ENCODE data around the gene DNAH12.
"Not testable (repeated sequence)": the region's sequence is repeated elsewhere in the genome, so short reads cannot be mapped to it uniquely, and the experiment has no call there.

The DNAH12 gene

DNA sequence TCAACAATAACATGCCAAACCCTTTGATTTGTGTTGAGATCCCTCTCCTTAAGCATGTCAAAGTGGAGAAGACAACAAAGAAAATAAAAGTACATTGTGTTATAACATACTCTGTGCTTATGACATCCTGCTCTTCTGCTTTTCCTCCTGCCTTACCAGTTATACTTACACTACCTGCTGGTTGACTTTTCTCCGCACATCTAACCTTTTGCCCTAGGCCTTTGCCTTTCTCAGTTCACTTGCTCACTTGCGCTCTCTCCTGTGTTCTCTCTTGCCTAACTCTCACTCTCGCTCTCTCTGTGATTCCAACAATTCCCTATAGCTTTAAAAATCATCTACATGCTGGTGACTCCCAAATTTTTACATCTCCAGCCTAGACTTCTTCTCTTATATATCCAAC lies 5.7 kb downstream of the DNAH12 start:
- no peak for DNase-seq

- DNase-seq = no peak
These were observed 14.0 kb downstream of the DNAH12 start for GRCh38 chr3:57530071-57530608.

DNA sequence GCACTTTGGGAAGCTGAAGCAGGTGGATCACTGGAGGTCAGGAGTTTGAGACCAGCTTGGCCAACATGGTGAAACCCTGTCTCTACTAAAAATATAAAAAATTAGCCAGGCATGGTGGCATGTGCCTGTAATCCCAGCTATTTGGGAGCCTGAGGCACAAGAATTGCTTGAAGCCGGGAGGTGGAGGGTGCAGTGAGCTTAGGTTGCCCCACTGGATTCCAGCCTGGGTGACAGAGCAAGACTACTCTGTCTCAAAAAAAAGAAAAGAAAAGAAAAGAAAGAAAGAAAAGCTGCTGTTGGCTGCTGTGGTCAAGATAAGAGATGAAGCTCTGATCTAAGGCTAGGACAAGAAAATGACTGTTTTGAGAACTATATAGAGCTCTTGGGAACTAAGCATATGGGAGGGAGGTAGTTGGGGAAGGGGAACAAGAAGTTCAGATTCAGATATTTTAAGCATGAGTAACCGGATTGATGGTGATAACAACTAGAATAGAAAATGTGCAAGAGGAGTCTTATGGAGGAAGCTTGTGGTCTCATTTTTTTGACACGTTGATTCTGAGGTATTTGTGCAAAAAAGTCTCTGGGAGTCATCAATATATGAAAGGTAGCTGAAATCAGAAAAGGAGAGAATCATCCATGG lies 25.7 kb downstream of the DNAH12 start:
- DNase-seq = no peak

DNA sequence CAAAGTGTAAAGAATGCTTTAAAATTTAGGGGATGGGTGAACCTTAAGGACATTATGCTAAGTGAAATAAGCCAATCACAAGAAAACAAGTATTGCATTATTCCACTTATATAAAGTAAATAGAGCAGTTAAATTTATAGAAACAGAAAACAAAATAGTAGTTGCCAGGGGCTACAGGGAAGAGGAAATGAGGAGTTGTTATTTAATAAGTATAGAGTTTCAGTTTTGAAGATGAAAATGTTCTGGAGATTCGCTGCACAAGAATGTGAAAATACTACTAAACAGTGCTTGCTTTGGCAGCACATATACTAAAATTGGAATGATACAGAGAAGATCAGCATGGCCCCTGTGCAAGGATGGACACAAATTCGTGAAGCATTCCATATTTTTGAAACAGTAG lies 32.0 kb downstream of the DNAH12 start:
- no peak for DNase-seq

DNA sequence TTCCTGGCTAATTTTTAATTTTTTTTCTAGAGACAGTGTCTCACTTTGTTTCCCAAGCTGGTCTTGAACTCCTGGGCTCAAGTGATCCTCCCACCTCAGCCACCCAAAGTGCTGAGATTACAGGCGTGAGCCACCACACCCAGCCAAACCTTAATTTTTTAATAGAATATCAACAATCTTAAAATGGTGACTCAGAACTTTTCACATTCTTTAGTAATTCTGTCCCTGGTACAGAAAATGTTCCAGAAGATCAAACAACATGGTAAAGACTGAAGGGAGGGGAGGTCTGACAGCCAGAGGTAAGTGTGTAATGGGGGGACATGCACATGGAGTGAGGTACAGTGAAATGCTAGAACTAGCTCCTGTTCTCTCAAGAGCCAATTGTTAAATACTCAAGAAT lies 38.2 kb downstream of the DNAH12 start:
- DNase-seq = no peak

GRCh38 chr3:57500506-57500905 lies 43.6 kb downstream of the DNAH12 start:
- DNase-seq = no peak

GRCh38 chr3:57497904-57498303 lies 46.2 kb downstream of the DNAH12 start:
- DNase-seq = no peak

DNA sequence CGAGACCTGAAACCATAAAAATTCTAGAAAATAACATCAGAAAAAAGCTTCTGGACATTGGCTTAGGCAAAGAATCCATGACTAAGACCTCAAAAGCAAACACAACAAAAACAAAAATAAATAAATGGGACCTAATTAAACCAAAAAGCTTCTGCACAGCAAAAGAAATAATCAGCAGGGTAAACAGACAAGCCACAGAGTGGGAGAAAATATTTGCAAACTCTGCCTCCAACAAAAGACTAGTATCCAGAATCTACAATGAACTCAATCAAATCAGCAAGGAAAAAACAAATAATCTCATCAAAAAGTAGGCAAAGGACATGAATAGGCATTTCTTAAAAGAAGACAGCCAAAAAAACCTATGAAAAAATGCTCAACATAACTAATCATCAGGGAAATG lies 59.6 kb downstream of the DNAH12 start:
- no peak for DNase-seq

DNA sequence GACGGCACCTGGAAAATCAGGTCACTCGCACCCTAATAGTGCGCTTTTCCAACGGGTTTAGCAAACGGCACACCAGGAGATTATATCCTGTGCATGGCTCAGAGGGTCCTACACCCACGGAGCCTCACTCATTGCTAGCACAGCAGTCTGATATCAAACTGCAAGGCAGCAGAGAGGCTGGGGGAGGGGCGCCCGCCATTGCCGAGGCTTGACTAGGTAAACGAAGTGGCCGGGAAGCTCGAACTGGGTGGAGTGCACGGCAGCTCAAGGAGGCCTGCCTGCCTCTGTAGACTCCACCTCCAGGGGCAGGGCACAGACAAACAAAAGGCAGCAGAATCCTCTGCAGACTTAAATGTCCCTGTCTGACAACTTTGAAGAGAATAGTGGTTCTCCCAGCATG lies 67.0 kb downstream of the DNAH12 start:
- not testable (repeated sequence) for DNase-seq

DNA sequence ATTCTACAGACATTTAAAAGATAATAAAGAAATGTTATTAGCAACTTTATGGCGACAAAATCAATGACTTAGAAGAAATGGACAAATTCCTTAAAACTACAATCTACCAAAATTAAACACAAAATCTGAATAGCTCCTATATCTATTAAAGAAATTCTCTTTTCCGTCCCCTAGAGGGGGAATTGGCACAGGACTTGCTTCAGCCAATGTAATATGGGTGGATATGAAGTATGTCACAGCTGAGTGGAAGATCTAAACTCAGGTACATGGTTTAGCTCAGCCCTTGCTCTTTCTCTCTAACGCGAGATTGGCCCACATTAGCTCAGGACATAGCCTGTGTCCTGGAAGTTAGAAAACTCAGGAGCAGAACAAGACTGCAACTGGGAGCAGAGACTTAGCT lies 79.3 kb downstream of the DNAH12 start:
- DNase-seq = no peak

DNA sequence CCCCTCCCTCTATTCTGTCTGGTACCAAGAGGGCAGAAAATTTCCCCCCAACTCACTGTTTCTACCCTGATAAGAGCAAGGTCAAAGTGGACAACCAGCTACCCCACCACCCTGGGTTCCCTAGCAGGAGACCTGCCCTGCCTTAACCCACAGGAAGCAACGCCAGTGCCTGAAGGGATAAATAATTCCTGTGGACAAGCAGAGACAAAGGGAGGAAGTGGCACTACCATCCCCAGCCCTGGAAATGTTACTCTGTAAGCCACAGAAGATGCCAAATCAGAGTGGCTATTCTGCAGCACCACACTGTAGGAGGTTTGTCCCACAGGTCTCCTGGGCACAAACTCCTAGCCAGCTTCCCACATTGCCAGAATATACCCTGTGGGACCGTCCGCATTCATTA lies 80.1 kb downstream of the DNAH12 start:
- no peak for DNase-seq

DNA sequence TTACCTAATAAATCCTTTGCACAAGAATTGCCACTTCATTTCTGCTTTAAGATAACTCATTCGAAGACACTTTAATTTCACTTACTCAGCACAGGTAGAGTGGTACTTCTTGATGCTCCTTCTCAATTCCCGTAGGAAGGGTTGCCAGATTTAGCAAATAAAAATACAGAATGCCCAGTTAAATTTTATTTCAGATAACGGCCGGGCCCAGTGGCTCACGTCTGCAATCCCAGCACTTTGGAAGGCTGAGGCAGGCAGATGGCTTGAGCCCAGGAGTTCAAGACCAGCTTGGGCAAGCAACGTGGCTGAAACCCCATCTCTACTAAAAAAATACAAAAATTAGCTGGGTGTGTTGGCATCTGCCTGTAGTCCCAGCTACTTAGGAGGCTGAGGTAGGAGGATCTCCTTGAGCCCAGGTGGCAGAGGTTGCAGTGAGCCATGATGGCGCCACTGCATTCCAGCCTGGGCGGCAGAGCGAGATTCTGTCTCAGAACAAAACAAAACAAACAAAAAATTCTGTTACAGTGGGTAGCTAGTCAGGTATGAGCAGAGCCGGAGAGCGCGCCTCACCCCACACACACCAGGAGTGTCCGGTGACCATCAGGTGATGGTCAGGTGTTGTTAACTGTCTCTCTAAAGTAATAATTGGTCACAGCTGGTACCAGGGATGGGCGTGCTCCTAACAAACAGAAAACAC lies 92.8 kb downstream of the DNAH12 start:
- no peak for DNase-seq

DNA sequence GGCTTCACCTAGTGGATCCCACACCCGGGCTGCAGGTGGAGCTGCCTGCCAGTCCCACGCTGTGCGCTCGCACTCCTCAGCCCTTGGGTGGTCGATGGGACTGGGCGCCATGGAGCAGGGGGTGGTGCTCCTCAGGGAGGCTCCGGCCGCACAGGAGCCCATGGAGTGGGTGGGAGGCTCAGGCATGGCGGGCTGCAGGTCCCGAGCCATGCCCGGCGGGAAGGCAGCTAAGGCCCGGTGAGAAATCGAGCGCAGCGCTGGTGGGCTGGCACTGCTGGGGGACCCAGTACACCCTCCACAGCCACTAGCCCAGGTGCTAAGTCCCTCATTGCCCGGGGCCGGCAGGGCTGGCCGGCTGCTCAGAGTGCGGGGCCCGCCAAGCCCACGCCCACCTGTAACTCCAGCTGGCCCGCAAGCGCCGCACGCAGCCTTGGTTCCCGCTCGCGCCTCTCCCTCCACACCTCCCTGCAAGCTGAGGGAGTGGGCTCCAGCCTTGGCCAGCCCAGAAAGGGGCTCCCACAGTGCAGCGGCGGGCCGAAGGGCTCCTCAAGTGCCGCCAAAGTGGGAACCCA lies 94.8 kb downstream of the DNAH12 start:
- not testable (repeated sequence) for DNase-seq

GRCh38 chr3:57448489-57448888 lies 95.7 kb downstream of the DNAH12 start:
- not testable (repeated sequence) for DNase-seq

DNA sequence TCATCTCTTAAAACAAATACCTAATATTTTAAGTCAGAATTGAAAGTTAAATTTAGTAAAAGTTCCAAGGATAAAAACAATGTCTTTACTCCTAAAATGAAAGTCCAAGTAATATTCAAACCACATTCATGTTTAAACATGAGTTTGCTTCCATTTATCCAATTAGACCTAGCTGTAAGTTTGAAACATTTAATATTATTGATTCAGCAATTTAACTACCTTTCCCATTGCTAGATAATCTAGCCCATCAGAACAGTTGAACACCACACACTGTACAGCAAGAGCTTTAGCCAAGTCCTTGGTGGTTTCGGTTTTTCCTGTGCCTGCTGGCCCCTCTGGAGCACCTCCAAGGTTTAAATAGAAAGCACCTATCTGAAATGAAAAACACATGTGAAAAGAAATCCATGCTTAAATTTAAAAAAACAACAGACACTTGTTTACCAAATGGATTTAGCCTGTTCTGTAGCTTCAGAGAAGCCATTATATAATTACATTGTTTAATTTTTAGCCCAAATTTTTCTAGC lies 97.8 kb downstream of the DNAH12 start:
- DNase-seq = no peak

DNA sequence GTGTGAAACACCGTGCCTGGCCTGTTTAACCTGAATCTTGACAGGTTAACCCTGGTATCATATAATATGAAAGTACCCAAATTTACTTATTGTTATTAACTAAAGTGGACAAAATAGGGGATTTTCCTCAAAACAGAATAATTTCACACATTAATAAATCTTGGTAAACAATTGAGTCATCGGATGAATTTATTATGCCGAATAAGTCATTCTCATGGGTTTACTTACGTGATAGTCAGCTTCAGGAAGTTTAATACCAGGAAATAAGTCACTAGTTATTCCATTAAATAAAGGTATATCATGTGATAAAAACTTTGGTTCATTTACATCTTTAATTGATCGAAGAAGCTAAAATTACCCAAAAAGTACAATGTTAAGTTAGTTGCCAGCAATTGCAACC lies 99.7 kb downstream of the DNAH12 start:
- no peak for DNase-seq

DNA sequence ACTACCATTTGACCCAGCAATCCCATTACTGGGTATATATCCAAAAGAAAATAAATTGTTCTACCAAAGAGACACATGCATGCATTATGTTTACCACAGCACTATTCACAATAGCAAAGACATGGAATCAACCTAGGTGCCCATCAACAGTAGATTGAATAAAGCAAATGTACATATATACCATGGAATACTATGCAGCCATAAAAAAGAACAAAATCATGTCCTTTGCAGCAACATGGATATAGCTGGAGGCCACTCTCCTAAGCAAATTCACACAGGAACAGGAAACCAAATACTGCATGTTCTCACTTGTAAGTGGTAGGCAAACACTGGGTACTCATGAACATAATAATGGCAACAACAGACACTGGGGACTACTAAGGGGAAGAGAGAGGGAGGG lies 104.0 kb downstream of the DNAH12 start:
- DNase-seq = not testable (repeated sequence)

- DNase-seq = not testable (repeated sequence)
These were observed 105.7 kb downstream of the DNAH12 start for GRCh38 chr3:57438460-57438859.

- DNase-seq = no peak
These were observed 107.9 kb downstream of the DNAH12 start for GRCh38 chr3:57436195-57436761.

DNA sequence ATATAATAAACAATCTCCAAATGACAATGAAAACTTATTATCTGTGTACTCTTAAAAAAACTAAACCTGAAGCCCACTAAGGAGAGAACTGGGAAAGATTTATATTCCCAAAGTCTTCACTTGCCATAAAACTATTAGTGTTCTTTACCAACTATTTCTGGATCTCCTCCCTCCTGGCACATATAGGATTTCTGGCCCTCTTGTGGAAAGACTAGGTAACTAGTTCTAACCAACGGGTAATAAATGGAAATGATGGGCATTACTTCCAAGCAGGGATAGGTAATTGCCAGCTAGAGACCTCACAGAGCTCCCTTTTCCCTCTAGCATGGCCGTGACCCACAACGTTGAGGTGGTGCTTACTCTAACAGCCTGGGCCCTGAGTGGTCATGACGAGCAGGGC lies 110.1 kb downstream of the DNAH12 start:
- no peak for DNase-seq

- DNase-seq = no peak
These were observed 120.8 kb downstream of the DNAH12 start for GRCh38 chr3:57423335-57423734.

DNA sequence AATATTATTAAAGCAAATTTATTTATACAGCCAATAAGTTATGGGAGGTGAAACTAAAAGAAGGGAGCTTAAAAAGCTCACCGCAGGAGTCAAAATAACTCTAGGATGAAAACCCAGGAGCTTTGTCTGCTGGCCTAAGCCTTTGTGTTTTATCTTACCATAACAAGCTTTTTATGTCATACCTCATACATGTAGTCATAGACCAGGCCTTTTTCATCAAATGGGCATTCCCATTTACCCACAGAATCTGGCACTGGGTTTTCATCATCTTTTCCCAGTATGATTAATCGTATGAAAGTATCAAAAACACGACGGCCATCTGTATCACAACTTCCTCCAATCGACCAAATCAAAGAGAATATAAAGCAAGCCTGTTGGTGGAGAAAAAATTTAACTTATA lies 122.8 kb downstream of the DNAH12 start:
- no peak for DNase-seq

DNA sequence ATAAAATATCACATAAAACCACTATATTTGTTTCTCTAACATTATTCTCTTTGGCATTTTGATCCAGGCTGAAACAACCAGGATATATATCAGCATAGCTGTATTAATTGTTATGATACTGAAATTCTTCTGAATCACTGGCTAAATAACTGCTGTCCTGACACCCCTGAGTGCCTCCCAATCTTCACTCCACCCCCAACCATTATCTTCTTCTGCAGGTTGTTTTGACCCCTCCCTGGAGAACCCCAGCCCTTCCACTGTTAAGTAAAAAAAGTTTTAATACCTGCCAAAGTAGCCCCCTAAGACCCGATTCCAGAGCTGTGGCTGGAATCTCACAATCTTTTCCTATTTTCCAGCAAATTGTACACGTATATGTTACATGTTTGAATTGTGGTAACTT lies 124.1 kb downstream of the DNAH12 start:
- DNase-seq = no peak

DNA sequence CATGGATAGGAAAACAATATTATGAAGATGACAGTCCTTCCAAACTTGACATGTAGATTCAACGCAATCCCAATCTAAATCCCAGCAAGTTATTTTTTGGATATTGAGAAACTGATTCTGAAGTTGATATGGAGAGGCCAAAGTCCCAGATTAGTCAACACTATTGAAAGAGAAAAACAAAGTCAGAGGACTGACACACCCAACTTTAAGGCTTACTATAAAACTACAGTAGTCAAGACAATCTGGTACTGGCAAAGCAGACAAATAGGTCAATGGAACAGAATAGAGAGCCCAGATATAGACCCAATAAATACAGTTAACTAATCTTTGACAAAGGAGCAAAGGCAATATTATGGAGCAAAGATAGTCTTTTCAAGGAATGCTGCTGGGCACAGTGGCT lies 132.4 kb downstream of the DNAH12 start:
- no peak for DNase-seq
